HEK293 (cell line): ENCODE data around the gene HSPG2.
A peak's percentile ranks its signal among the peaks of the same experiment; 100 is the strongest.

Experiments
- CTCF ChIA-PET: fragments of 350-600 bp; formaldehyde crosslinking; extraction: SDS; loops from one replicate; lab custom pipeline; 2021; ENCODE audit warnings: antibody characterized with exemption; lab: Yijun Ruan, JAX
- POLR2A ChIA-PET: fragments of 300-600 bp; formaldehyde crosslinking; extraction: SDS; loops from one replicate; lab custom pipeline; 2020; ENCODE audit warnings: antibody characterized with exemption, inconsistent platforms; lab: Yijun Ruan, JAX
- H3K27ac ChIP-seq: fragments of 200-500 bp; sonication (Bioruptor generic); 2 replicates; pipeline ENCODE4 v1.5.1; 2014; ENCODE audit warnings: low read depth, low read length, control low read depth, inconsistent platforms; ENCODE audit errors: extremely low read depth
- H3K36me3 ChIP-seq, 2 experiments: fragments of 200-500 bp in 1 of 2; sonication (Bioruptor generic) in 1 of 2; 1 replicate in 1 of 2; 2 replicates in 1 of 2; pipeline ENCODE4 v1.5.1; 2014 to 2017; ENCODE audit warnings: inconsistent platforms in 2 of 2, low read length in 2 of 2; ENCODE audit not compliant: control insufficient read depth in 2 of 2, insufficient read depth in 1 of 2
- H3K4me1 ChIP-seq: fragments of 200-500 bp; sonication (Bioruptor generic); 2 replicates; pipeline ENCODE4 v1.5.1; 2014; ENCODE audit warnings: mild to moderate bottlenecking, low read length, inconsistent platforms; ENCODE audit not compliant: control insufficient read depth, insufficient read depth
- H3K4me3 ChIP-seq: 2 replicates; pipeline ENCODE4 v1.5.1; 2011; ENCODE audit warnings: low read depth, mild to moderate bottlenecking, control low read depth, low read length, moderate library complexity
- H3K9me3 ChIP-seq: fragments of 200-500 bp; sonication (Bioruptor generic); 2 replicates; pipeline ENCODE4 v1.5.1; 2014; ENCODE audit warnings: low read depth, low read length, inconsistent platforms; ENCODE audit not compliant: control insufficient read depth, insufficient read depth
- HOXD13 ChIP-seq: sonication (generic); formaldehyde crosslinking; IDR thresholded peaks from 2 replicates; pipeline ENCODE4 v1.8.0; 2022; ENCODE audit warnings: missing genetic modification reagents, borderline replicate concordance
- SCRT1 ChIP-seq: fragments of 450-650 bp; formaldehyde crosslinking; IDR thresholded peaks from 2 replicates; pipeline ENCODE4 v1.5.1; 2016; ENCODE audit warnings: missing biosample characterization, missing genetic modification characterization, borderline replicate concordance
- SCRT2 ChIP-seq: fragments of 450-650 bp; formaldehyde crosslinking; IDR thresholded peaks from 2 replicates; pipeline ENCODE4 v1.5.1; 2016; ENCODE audit warnings: missing biosample characterization, missing genetic modification characterization
- ZBTB20 ChIP-seq: fragments of 450-650 bp; formaldehyde crosslinking; IDR thresholded peaks from 2 replicates; pipeline ENCODE4 v1.5.1; 2016; ENCODE audit warnings: missing biosample characterization, missing genetic modification characterization
- ZFP37 ChIP-seq: fragments of 450-650 bp; formaldehyde crosslinking; IDR thresholded peaks from 2 replicates; pipeline ENCODE4 v1.5.1; 2016; ENCODE audit warnings: missing biosample characterization, missing genetic modification characterization
- ZIC2 ChIP-seq: fragments of 450-650 bp; formaldehyde crosslinking; IDR thresholded peaks from 2 replicates; pipeline ENCODE4 v1.5.1; 2016; ENCODE audit warnings: missing biosample characterization, missing genetic modification characterization
- ZNF10 ChIP-seq: fragments of 450-650 bp; formaldehyde crosslinking; IDR thresholded peaks from 2 replicates; pipeline ENCODE4 v1.5.1; 2017; ENCODE audit warnings: missing biosample characterization, missing genetic modification characterization
- ZNF114 ChIP-seq: fragments of 450-650 bp; formaldehyde crosslinking; IDR thresholded peaks from 2 replicates; pipeline ENCODE4 v1.5.0; 2017; ENCODE audit warnings: missing biosample characterization, missing genetic modification characterization
- ZNF175 ChIP-seq: fragments of 450-650 bp; formaldehyde crosslinking; IDR thresholded peaks from 2 replicates; pipeline ENCODE4 v1.5.1; 2016; ENCODE audit warnings: missing biosample characterization, missing genetic modification characterization
- ZNF24 ChIP-seq: fragments of 450-650 bp; formaldehyde crosslinking; IDR thresholded peaks from 2 replicates; pipeline ENCODE4 v1.5.1; 2016; ENCODE audit warnings: missing biosample characterization, missing genetic modification characterization
- ZNF292 ChIP-seq: fragments of 450-650 bp; formaldehyde crosslinking; IDR thresholded peaks from 2 replicates; pipeline ENCODE4 v1.5.1; 2016; ENCODE audit warnings: low read depth, missing biosample characterization, missing genetic modification characterization, borderline replicate concordance
- ZNF366 ChIP-seq: fragments of 450-650 bp; formaldehyde crosslinking; conservative IDR thresholded peaks from 2 replicates; pipeline ENCODE4 v1.5.1; 2016; ENCODE audit warnings: missing biosample characterization, missing genetic modification characterization
- ZNF473 ChIP-seq: fragments of 450-650 bp; formaldehyde crosslinking; IDR thresholded peaks from 2 replicates; pipeline ENCODE4 v1.5.1; 2017; ENCODE audit warnings: missing biosample characterization, missing genetic modification characterization
- ZNF596 ChIP-seq: fragments of 450-650 bp; IDR thresholded peaks from 2 replicates; pipeline ENCODE4 v1.5.0; 2018; ENCODE audit warnings: missing biosample characterization, mild to moderate bottlenecking, missing genetic modification characterization, moderate library complexity
- ZSCAN30 ChIP-seq: fragments of 450-650 bp; IDR thresholded peaks from 2 replicates; pipeline ENCODE4 v1.5.1; 2018; ENCODE audit warnings: missing biosample characterization, mild to moderate bottlenecking, missing genetic modification characterization, moderate library complexity
- TF ChIP-seq, protein P1 (sequence below): fragments of 450-650 bp; formaldehyde crosslinking; IDR thresholded peaks from 2 replicates; pipeline ENCODE4 v1.5.1; 2016; ENCODE audit warnings: missing biosample characterization, missing genetic modification characterization

Gene HSPG2

DNA sequence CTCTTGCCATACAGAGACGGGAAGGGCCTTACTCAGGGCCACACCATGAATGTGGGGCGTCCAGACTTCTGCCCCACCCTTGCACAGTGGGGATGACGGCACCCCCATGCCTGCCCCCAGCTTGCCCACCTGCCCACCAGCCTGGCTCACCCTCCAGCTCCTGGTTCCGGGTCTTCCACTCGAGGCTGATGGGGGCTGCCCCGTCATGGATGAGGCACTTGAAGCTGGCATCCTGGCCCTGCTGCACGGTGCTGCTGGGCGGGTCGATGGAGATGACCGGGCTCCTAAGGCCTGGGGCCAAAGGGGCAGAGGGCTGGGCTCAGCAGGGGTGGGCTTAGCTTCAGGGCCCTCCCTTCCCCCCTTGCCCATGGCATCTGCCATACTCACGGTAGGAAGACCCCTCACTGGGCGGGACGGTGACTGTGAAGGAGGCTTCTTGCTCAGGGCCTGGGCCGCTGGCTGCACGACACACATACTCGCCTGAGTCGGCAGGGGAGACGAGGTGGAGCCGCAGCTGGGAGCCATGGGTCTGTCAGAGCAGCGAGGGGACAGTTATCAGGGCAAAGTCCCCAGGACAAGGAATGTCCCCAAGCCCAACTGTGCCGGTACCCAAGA, 95.2 kb downstream of the HSPG2 start:
- TF ChIP-seq ZNF114 (tag by site-specific recombination) = no peak
- TF ChIP-seq, protein P1, sequence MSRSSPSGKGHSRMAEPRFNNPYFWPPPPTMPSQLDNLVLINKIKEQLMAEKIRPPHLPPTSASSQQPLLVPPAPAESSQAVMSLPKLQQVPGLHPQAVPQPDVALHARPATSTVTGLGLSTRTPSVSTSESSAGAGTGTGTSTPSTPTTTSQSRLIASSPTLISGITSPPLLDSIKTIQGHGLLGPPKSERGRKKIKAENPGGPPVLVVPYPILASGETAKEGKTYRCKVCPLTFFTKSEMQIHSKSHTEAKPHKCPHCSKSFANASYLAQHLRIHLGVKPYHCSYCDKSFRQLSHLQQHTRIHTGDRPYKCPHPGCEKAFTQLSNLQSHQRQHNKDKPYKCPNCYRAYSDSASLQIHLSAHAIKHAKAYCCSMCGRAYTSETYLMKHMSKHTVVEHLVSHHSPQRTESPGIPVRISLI (tag by site-specific recombination) = no peak
- TF ChIP-seq ZNF10 = no peak
- no peak for TF ChIP-seq ZFP37
- Histone ChIP-seq H3K27ac (no peak overlapping the region), H3K36me3 (peaks cover 0 to 59% of the 10 kb centered on the region in 2 experiments; a peak in 2 of 3 replicates), H3K4me3 (no peak overlapping the region), H3K9me3 (no peaks in the 10 kb centered on the region), H3K4me1 (no peaks in the 10 kb centered on the region)
- ChIA-PET POLR2A (no interaction called here), CTCF (interaction anchor here (0.5 to 0.7 kb wide), 3 partner anchors 47 to 181 kb away, joined by 3 to 4 read pairs (median 3); no protein-coding TSS in a partner anchor)

DNA sequence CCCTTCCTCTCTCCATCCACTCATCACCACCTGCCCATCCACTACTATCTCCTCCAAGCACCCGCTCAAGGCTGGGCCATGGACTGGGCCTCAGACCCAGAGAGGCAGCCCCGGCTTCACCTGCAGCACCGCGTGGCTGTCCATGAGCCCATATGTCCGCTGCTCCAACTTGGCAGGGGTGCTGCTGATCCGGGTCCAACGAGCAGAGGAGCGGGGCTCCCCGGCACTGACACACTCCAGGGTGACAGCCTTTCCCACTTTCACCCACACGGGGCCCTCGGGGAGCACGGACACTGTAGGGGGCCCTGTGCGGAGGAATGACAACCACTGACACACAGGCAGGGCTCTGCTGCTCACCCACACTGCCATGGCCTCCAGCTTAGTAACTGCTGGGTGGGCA, 96.1 kb downstream of the HSPG2 start:
- no peaks in the 10 kb centered on the region for H3K9me3 ChIP-seq
- ChIA-PET CTCF (interaction anchor here (0.7 kb wide), 1 partner anchor 80 kb away, joined by 3 read pairs; no protein-coding TSS in a partner anchor), POLR2A (no interaction called here)
- TF ChIP-seq ZNF24 (no peak), ZNF366 (tag by site-specific recombination) (peak; percentile 4; the same call in 1 of the 2 replicates)
- H3K4me3 ChIP-seq = no peak overlapping the region
- no peak overlapping the region for H3K27ac ChIP-seq
- H3K4me1 ChIP-seq = no peaks in the 10 kb centered on the region
- peaks cover 0 to 59% of the 10 kb centered on the region in 2 experiments; a peak in 2 of 3 replicates for H3K36me3 ChIP-seq

DNA sequence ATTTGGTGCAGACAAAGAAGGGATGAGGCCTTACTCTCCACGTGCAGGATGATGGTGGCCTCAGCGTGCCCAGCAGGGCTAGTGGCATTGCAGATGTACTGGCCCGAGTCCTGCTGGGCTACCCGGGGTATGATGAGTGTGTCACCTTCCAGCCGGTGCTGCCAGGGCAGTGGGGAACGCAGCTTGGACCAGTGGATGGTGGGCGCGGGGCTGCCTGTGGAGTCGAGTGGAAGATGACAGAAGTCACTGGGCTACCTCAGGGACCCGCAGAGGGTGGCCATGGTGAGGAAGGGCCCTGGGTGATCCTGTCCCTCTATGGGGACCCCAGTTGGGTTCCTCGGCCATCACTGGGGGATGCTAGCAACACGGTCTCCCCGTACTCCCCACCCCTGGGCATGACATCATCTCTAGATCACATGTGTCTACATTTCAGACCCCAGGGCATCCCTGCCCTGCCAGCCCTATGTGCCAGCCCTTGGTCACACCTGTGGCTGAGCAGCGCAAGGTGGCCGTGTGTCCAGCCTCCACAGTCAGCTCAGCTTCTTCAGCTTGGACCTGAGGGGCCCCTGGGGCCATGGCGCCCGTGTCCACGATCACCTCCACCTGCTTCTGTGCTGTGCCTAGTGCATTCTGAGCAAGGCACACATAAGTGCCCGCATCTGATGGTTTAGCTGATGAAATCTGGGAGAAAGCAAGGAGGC, 97.6 kb downstream of the HSPG2 start:
- POLR2A ChIA-PET = no interaction called here
- Histone ChIP-seq H3K9me3 (no peaks in the 10 kb centered on the region), H3K4me3 (no peak overlapping the region), H3K27ac (no peak overlapping the region)
- no peak for TF ChIP-seq ZNF292 (tag by site-specific recombination)
- TF ChIP-seq SCRT2 (tag by site-specific recombination) = peak; percentile 69
- TF ChIP-seq SCRT1 (tag by site-specific recombination) = peak; percentile 49; the same call in 1 of the 2 replicates
- peak; percentile 38; the same call in 1 of the 2 replicates for TF ChIP-seq ZIC2 (tag by site-specific recombination)
- TF ChIP-seq, all 188 proteins: peak for 3
- CTCF ChIA-PET = interaction anchor here (0.6 kb wide), 1 partner anchor 23 kb away, joined by 4 read pairs; no protein-coding TSS in a partner anchor
- Histone ChIP-seq H3K36me3 (peaks cover 0 to 62% of the 10 kb centered on the region in 2 experiments; a peak in 2 of 3 replicates), H3K4me1 (no peaks in the 10 kb centered on the region)

DNA sequence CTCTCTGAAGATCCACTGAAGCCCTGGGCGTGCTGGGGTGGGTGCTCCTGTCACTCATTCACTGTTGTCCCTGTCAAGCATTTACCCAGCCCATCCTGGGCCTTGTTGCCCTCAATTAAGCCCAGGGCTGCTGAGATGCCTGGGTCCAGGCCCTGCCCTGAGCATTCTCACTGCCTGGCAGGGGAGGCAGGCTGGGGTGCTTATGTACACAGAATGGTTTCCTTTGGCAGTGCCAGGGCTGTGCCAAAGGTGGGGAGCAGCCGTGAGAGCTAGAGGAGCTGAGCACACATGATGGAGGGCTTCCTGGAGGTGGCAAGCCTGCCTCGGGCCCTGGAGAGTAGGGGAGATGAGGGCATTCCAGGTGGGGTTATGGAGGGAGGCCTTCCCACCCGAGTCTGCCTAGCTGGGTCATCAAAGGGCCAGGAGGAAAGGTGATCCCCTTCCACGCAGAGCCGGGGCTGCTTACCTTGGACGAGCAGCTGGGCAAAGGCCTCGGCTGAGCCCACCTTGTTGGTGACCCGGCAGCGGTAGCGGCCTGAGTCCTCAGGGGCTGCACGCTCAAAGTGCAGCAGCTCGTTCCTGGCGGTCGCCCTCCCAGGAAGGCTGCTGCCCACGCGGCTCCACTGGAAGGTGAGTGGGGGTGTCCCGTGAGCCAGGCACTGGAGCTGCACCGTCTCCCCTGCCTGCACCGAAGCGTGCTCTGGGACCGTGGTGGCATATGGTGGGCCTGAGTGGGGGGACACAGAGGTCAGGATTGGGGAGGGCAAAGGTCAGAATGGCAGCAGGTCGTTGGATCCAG, 98.6 kb downstream of the HSPG2 start:
- Histone ChIP-seq H3K36me3 (peaks cover 0 to 67% of the 10 kb centered on the region in 2 experiments; a peak in 2 of 3 replicates), H3K4me3 (no peak overlapping the region), H3K9me3 (no peaks in the 10 kb centered on the region), H3K27ac (no peak overlapping the region), H3K4me1 (no peaks in the 10 kb centered on the region)
- no peak for TF ChIP-seq ZNF473 (tag by site-specific recombination)
- TF ChIP-seq ZNF596 (tag by site-specific recombination) = no peak
- TF ChIP-seq ZBTB20 (tag by site-specific recombination) = no peak
- no peak for TF ChIP-seq HOXD13 (CRISPR knock-in tag)
- TF ChIP-seq ZSCAN30 (tag by site-specific recombination) = no peak
- TF ChIP-seq ZNF175 (tag by site-specific recombination) = no peak
- ChIA-PET POLR2A (interaction anchor here (0.9 kb wide), 1 partner anchor 15 kb away, joined by 3 read pairs; no protein-coding TSS in a partner anchor), CTCF (no interaction called here)
